ENCODE data around the gene ARPC4. TPM values are rescaled to one million over a fixed set of nuclear protein-coding genes. Genes with fewer than 3 reads are reported as not detected.

Gene ARPC4
- total RNA-seq, 1 donor from 2014 or later = 148 TPM

GRCh38 chr3:9781978-9782603 lies 10.8 kb upstream of the ARPC4 start:
- intact Hi-C loops (cut with DNase I) = no loop called here
- Histone ChIP-seq H3K4me1 (peaks cover 19% of the 10 kb centered on the region), H3K4me3 (no peak overlapping the region), H3K27me3 (no peaks in the 10 kb centered on the region), H3K27ac (no peak overlapping the region), H3K9me3 (no peaks in the 10 kb centered on the region), H3K36me3 (peaks cover 68% of the 10 kb centered on the region)
- DNase-seq (no peak), ATAC-seq (no peak)
- TF ChIP-seq CTCF (IDR thresholded peaks at IDR 0.05) = no peak

GRCh38 chr3:9782770-9783169 lies 10.1 kb upstream of the ARPC4 start:
- ATAC-seq = no peak
- Histone ChIP-seq H3K27me3 (no peaks in the 10 kb centered on the region), H3K27ac (no peak overlapping the region), H3K36me3 (peaks cover 68% of the 10 kb centered on the region), H3K9me3 (no peaks in the 10 kb centered on the region), H3K4me1 (peaks cover 16% of the 10 kb centered on the region), H3K4me3 (no peak overlapping the region)
- intact Hi-C loops (cut with DNase I) = no loop called here
- no peak for DNase-seq
- no peak for TF ChIP-seq CTCF (IDR thresholded peaks at IDR 0.05)

- no peaks in the 10 kb centered on the region for H3K9me3 ChIP-seq
- H3K4me3 ChIP-seq = no peak overlapping the region
- no peak for ATAC-seq
- intact Hi-C loops (cut with DNase I) = no loop called here
- H3K27me3 ChIP-seq = no peaks in the 10 kb centered on the region
- no peak for DNase-seq
- peaks cover 74% of the 10 kb centered on the region for H3K36me3 ChIP-seq
- TF ChIP-seq CTCF (IDR thresholded peaks at IDR 0.05) = no peak
- peaks cover 5% of the 10 kb centered on the region for H3K4me1 ChIP-seq
- no peak overlapping the region for H3K27ac ChIP-seq
Observed at GRCh38 chr3:9783954-9784353, 8.9 kb upstream of the ARPC4 start.

- TF ChIP-seq CTCF (IDR thresholded peaks at IDR 0.05) = no peak
- no peaks in the 10 kb centered on the region for H3K27me3 ChIP-seq
- peaks cover 84% of the 10 kb centered on the region for H3K36me3 ChIP-seq
- intact Hi-C loops (cut with DNase I) = no loop called here
- DNase-seq (no peak), ATAC-seq (no peak)
- no peak overlapping the region for H3K4me3 ChIP-seq
- H3K4me1 ChIP-seq = no peaks in the 10 kb centered on the region
- no peaks in the 10 kb centered on the region for H3K9me3 ChIP-seq
- H3K27ac ChIP-seq = no peak overlapping the region
Observed at GRCh38 chr3:9784965-9785364, 7.9 kb upstream of the ARPC4 start.

GRCh38 chr3:9785602-9786001 lies 7.3 kb upstream of the ARPC4 start:
- H3K4me3 ChIP-seq = no peak overlapping the region
- no peak for TF ChIP-seq CTCF (IDR thresholded peaks at IDR 0.05)
- no peak for DNase-seq
- peaks cover 86% of the 10 kb centered on the region for H3K36me3 ChIP-seq
- H3K4me1 ChIP-seq = peaks cover 1% of the 10 kb centered on the region
- ATAC-seq = no peak
- H3K9me3 ChIP-seq = no peaks in the 10 kb centered on the region
- intact Hi-C loops (cut with DNase I) = no loop called here
- H3K27me3 ChIP-seq = no peaks in the 10 kb centered on the region
- no peak overlapping the region for H3K27ac ChIP-seq

All from upper lobe of right lung (tissue), 1 donor.